ENCODE results near the gene SLC39A6. TPM values are rescaled to one million over a fixed set of nuclear protein-coding genes. Genes with fewer than 3 reads are reported as not detected.
A peak's percentile ranks its signal among the peaks of the same experiment; 100 is the strongest.
"Not testable (repeated sequence)": the region's sequence is repeated elsewhere in the genome, so short reads cannot be mapped to it uniquely, and the experiment has no call there.

SLC39A6 gene
- polyA plus RNA-seq (ENCODE audit: insufficient read length in 4 of 4): 10 to 100 TPM; 79.0 to 87.9 (median 85.2) TPM

- DNase-seq (ENCODE audit: low read depth in 4 of 4, low spot score in 3 of 4): peak; percentile 92 to 97 (median 93)
Observed at GRCh38 chr18:36129300-36130038, at the start of gene SLC39A6, which contains the start of gene ELP2. Gene SLC39A6 (minus strand): TSS chr18:36129340. CDS start chr18:36127007, 2,333 bp downstream. Gene ELP2 (plus strand): TSS chr18:36129899. CDS start chr18:36129934, 35 bp downstream.

DNA sequence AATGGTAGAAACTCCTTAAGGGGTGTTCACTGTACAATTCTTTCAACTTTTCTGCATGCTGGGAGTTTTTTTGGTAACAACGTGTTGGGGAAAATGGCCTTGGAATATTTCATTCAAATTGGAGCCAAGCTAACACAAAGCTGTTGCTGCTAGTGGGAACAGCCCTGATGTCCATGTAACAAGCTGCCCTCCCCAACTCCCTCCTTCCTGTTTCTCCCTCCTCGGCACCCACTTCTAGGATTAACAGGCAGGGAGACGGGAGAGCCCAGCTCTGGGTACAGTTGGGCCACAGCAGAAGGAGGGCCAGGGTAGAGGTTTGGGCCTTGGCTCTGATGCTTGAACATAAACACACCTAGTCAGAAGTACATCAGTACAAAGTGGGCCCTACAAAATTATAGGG, 48.8 kb upstream of the SLC39A6 start:
- DNase-seq (ENCODE audit: low read depth in 4 of 4, low spot score in 3 of 4): no peak

- no peak for DNase-seq (ENCODE audit: low read depth in 4 of 4, low spot score in 3 of 4)
Observed at GRCh38 chr18:36176711-36177110, 47.6 kb upstream of the SLC39A6 start.

- DNase-seq (ENCODE audit: low read depth in 4 of 4, low spot score in 3 of 4): no peak
Observed at GRCh38 chr18:36176177-36176584, 47.0 kb upstream of the SLC39A6 start.

GRCh38 chr18:36175481-36175880, 46.3 kb upstream of the SLC39A6 start:
- no peak for DNase-seq (ENCODE audit: low read depth in 4 of 4, low spot score in 3 of 4)

GRCh38 chr18:36169938-36170337, 40.8 kb upstream of the SLC39A6 start:
- DNase-seq (ENCODE audit: low read depth in 4 of 4, low spot score in 3 of 4): no peak

DNA sequence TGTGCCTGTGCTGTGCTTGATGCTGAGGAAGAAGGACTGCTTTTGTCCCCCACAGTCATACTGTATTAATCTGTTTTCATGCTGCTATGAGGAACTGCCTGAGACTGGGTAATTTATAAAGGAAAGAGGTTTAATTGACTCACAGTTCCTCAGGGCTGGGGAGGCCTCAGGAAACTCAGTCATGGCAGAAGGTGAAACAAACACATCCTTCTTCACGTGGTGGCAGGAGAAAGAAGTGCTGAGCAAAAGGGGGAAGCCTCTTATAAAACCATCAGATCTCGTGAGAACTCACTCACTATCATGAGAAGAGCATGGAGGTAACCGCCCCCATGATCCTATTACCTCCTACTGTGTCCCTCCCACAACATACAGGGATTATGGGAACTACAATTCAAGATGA, 39.2 kb upstream of the SLC39A6 start:
- not testable (repeated sequence) for DNase-seq (ENCODE audit: low read depth in 4 of 4, low spot score in 3 of 4)

- DNase-seq (ENCODE audit: low read depth in 4 of 4, low spot score in 3 of 4): no peak
Observed at GRCh38 chr18:36167692-36168218, 38.6 kb upstream of the SLC39A6 start.

DNA sequence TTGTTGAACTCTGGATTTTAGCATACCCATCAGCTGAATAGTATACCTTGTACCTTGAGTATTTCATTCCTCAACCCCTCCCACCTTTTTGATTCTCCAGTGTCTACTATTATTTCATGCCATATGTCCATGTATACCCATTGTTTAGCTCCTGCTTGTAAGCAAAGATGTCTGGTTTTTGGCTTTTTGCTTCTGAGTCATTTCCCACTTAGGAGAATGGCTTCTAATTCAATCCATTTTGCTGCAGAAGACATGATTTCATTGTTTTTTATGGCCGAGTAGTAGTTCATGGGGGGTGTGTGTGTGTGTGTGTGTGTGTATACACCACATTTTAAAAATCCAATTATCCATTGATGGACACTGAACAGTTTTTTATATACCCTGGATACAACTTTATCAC, 33.8 kb upstream of the SLC39A6 start:
- no peak for DNase-seq (ENCODE audit: low read depth in 4 of 4, low spot score in 3 of 4)

DNA sequence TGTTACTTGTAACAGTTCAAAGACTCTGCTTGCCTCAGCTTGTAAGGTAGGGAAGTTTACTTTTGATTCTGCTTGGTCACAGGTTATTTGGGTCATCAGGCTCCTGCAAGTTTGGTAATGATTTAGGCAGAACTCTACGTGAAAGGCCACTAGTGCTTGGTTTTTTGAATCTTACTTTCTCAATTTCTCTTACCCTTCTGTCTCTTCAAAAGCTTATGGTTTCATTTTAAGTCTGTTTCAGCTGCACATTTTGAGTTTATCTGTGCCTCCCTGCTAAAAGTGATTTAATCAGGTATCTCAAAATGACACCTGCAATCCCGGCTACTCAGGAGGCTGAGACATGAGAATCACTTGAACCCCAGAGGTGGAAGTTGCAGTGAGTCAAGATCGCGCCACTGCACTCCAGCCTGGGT, 31.8 kb upstream of the SLC39A6 start:
- DNase-seq (ENCODE audit: low read depth in 4 of 4, low spot score in 3 of 4): no peak

DNA sequence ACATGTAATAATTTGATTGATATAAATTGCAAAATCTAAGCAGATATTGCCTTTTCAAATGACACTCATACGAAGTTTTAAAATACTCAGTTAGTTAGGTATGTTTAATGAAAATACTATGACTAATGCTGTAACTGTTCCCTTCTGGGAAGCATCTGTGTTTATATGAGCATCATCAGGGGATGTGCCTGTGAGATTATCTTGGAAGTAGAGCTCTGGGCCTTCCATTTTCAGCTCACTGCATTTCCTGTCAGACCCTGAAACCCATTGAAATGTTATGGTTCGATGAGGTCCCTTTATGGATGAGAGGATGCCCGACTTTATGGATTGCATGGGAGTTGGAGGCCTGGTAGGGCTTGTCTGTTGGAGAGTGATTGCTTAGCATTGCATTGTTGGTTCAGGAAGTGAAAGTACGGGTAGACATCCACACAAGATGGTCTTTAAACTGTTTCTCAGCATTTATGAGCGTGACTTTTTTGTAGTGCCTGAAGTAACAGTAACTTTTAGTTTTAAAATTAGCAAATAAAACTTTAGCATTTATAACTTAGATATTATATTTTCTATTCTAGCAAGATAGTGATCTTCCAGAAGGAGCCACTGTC, 29.2 kb upstream of the SLC39A6 start:
- no peak for DNase-seq (ENCODE audit: low read depth in 4 of 4, low spot score in 3 of 4)

DNA sequence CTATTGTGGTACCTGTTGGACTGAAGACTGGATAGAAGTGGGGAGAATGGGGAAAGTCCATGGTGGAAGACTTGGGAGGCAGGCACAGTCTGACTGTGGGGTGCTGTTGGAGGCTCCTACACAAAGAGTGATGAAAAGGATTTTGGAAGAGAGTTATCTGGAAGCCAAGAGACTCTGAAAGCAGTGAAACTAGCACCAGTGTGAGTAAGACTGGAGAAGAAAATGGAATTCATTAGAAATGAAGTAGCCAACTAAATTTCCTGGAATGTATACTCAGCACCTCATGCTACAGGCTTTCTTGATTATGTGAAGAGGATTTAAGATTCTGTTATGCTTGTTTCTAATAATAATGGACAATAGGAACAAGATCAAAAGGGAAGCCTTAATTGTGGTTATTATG, 28.3 kb upstream of the SLC39A6 start:
- DNase-seq (ENCODE audit: low read depth in 4 of 4, low spot score in 3 of 4): no peak

DNA sequence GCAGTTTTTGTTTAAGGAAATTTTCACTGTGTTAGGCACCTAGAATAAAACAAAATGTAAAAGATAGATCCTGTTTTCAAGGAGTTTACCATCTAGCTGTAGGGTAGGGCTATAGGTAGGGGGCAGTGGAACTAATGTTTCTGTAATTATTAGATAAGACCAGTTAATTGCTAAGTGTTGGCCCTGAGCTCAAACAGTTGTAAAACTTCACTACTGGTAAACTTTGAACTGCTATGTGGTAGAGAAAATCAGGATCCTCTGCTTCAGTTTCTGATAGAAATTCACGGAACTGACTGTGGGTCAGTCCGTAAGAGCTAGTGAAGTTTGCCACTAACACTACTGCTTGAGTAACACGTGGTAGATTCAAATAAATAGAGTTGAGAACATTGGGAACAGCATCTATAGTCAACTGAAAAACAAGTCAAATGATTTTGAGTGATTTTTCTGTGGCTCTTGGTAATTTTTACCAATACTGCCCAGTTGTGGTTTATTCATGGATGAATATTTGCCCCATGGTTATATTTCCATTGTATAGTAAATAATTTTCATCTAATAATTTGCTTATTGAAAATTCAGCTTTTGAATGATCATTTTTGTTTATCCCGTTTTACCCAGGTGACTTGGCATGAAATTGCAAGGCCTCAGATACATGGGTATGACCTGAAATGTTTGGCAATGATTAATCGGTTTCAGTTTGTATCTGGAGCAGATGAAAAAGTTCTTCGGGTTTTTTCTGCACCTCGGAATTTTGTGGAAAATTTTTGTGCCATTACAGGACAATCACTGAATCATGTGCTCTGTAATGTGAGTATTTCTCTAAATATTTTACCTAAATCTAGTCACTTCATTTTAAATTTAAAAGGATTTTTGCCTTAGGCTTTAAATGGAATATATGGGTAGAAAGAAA, 27.0 kb upstream of the SLC39A6 start:
- DNase-seq (ENCODE audit: low read depth in 4 of 4, low spot score in 3 of 4): no peak

- no peak for DNase-seq (ENCODE audit: low read depth in 4 of 4, low spot score in 3 of 4)
Observed at GRCh38 chr18:36153771-36154170, 24.6 kb upstream of the SLC39A6 start.

DNA sequence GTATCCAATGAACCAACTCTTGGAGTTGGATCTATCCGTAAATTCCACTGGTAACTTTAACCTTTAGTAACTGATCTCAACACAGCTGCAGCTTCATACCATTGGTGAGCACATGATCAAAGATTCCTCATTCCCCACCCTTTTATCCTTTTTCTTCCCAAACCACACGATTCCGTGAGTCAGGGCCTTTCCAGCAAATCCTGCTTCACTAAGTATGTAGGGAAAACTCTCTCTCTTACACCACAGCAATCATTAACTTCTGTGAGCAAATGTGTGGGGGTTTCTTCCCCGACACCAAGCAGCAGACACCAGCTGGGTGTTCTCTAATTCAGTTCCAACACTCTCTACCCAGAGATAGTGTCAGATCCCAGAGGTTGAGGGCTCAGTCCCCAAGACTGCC, 24.1 kb upstream of the SLC39A6 start:
- DNase-seq (ENCODE audit: low read depth in 4 of 4, low spot score in 3 of 4): no peak

- DNase-seq (ENCODE audit: low read depth in 4 of 4, low spot score in 3 of 4): no peak
Observed at GRCh38 chr18:36152781-36153180, 23.6 kb upstream of the SLC39A6 start.

DNA sequence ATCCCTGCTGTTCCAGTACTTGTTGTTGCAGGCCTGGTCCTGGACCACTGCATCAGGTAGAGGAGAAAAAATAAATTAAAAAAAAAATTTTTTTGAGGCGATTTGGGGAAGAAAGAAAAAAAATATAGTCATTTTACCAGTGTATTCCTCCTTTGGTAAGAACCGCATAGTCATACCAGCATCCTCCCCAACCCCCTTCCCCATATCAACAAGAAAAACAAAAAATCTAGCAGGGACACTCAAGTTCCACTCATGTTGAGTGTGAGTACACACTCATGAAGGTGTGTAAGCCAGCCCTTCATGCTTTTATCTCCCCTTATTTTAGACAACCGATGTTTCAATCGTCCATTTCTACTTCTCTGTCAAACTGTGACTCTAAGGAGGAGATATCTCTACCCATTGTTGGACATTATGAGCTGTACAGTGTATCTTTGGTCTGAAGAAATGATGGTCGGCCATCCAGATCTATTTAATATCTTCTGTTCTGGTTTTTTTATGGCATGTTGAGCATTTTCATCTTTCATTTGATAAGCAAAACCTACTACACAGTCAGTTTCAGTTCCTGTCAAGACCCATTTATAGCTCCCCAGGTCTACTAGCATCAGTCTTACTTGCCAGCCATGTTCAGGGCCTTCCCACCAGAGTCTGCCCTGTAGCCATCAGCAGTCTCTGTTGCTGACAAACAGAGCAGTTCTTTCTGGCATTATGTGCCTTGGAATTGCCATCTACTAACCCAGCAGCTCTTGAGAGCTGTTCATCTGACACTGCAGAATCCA, 20.6 kb upstream of the SLC39A6 start:
- DNase-seq (ENCODE audit: low read depth in 4 of 4, low spot score in 3 of 4): no peak

- no peak for DNase-seq (ENCODE audit: low read depth in 4 of 4, low spot score in 3 of 4)
Observed at GRCh38 chr18:36143391-36143790, 14.3 kb upstream of the SLC39A6 start.

- no peak for DNase-seq (ENCODE audit: low read depth in 4 of 4, low spot score in 3 of 4)
Observed at GRCh38 chr18:36142751-36143150, 13.6 kb upstream of the SLC39A6 start.

DNA sequence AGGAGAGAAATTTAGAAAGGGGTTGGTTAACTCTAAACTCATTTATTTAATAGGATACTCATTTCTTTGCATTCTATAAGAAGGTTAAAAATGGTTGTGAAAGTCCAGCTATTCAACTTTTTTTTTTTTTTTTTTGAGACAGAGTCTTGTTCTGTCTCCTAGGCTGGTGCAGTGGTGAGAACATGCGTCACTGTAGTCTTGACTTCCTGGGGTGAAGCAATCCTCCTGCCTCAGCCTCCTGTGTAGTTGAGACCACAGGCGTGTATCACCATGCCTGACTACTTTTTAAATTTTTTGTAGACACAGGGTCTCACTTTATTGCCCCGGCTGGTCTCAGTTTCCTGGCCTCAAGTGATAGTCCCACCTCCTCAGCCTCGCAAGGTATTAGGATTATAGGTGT, 12.4 kb upstream of the SLC39A6 start:
- no peak for DNase-seq (ENCODE audit: low read depth in 4 of 4, low spot score in 3 of 4)

Measured in right renal pelvis (tissue), 4 donors.